ENCODE data around the gene RBBP4. TPM values are rescaled to one million over a fixed set of nuclear protein-coding genes. Genes with fewer than 3 reads are reported as not detected.
"Not testable (repeated sequence)": the region's sequence is repeated elsewhere in the genome, so short reads cannot be mapped to it uniquely, and the experiment has no call there.

The RBBP4 gene
- total RNA-seq, 4 donors from 2014 or later: 79.7 to 135 (median 109) TPM

DNA sequence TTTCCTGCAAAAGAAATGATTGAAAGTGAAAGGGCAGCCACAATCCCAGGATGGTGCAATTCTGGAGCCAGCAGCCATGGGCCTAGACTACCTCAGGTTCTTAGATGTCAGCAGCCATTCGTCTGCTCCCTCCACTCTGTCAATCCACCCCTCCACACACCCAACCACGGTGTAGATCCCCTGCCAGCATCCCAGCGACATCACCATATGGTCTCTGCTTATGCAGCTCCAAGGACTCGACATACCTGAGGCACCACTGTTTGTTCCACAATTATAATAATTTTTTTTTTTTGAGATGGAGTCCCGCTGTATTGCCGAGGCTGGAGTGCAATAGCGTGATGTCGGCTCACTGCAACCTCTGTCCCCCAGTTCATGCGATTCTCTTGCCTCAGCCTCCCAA, 45.0 kb downstream of the RBBP4 start:
- DNase-seq (ENCODE audit: low spot score in 2 of 2): no peak
- Histone ChIP-seq H3K4me3 (no peak overlapping the region), H3K27ac (no peak overlapping the region), H3K27me3 (no peaks in the 10 kb centered on the region), H3K4me1 (peaks cover 0 to 30% (median 1%) of the 10 kb centered on the region in 4 donors), H3K9me3 (no peaks in the 10 kb centered on the region), H3K36me3 (peaks cover 0 to 21% (median 0%) of the 10 kb centered on the region in 3 donors)
- TF ChIP-seq EP300 (IDR thresholded peaks at IDR 0.05) (no peak), POLR2A (IDR thresholded peaks at IDR 0.05) (no peak)
- TF ChIP-seq, protein P1, sequence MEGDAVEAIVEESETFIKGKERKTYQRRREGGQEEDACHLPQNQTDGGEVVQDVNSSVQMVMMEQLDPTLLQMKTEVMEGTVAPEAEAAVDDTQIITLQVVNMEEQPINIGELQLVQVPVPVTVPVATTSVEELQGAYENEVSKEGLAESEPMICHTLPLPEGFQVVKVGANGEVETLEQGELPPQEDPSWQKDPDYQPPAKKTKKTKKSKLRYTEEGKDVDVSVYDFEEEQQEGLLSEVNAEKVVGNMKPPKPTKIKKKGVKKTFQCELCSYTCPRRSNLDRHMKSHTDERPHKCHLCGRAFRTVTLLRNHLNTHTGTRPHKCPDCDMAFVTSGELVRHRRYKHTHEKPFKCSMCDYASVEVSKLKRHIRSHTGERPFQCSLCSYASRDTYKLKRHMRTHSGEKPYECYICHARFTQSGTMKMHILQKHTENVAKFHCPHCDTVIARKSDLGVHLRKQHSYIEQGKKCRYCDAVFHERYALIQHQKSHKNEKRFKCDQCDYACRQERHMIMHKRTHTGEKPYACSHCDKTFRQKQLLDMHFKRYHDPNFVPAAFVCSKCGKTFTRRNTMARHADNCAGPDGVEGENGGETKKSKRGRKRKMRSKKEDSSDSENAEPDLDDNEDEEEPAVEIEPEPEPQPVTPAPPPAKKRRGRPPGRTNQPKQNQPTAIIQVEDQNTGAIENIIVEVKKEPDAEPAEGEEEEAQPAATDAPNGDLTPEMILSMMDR (IDR thresholded peaks at IDR 0.05): no peak
- 86 to 89% methylated on average over 9 of the region's 9 CpGs for WGBS, 2 donors

DNA sequence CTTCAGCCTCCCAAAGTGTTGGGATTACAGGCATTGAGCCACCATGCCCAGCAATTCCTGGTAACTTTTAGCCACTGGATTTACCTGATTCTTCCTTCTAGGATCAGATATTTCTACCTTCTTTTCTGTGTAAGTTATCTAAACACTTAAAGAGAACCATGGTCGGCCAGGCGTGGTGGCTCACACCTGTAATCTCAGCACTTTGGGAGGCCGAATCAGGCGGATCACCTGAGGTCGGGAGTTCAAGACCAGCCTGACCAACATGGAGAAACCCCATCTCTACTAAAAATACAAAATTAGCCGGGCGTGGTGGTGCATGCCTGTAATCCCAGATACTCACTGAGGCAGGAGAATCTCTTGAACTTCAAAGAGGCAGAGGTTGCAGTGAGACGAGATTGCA, 46.0 kb downstream of the RBBP4 start:
- DNase-seq (ENCODE audit: low spot score in 2 of 2); H3K4me3 ChIP-seq; H3K27me3 ChIP-seq; H3K27ac ChIP-seq; H3K9me3 ChIP-seq: not testable (repeated sequence)
- Histone ChIP-seq H3K36me3 (peaks cover 0 to 20% (median 0%) of the 10 kb centered on the region in 3 donors), H3K4me1 (peaks cover 0 to 39% (median 5%) of the 10 kb centered on the region in 4 donors)
- WGBS, 2 donors: 96% methylated on average over 8 of the region's 8 CpGs

DNA sequence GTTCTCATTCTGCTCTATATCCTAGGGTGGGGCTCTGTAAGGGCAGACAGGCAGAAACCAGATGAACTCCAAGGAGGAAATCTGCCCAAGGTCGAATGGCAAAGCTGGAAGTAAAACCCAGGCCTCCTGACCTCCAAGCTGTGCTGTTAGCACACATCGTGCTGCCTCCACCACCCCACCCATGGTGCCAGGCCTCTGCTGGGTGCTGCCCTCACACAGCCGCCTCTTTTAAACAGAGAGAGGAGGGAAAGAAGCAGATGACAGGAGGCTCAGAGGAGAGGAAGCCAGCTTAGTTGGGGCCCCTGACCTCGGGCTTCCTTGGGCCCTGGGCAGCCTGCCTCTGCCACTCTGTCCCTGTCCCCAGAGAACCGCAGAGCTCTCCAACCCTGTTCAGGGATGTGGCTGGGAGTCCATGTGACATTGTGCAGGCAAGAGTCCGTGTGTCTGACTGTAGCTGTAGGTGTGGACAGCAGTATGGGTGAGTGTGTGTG, 50.5 kb downstream of the RBBP4 start:
- Histone ChIP-seq H3K4me3 (peak overlapping the region in 3 of 4 donors; percentile 42 to 62 (median 60)), H3K27me3 (no peaks in the 10 kb centered on the region), H3K9me3 (peaks cover 0 to 2% (median 0%) of the 10 kb centered on the region in 4 donors), H3K36me3 (no peaks in the 10 kb centered on the region), H3K27ac (peak overlapping the region in 3 of 4 donors; percentile 83 to 87 (median 84)), H3K4me1 (peaks cover 0 to 30% (median 12%) of the 10 kb centered on the region in 4 donors)
- TF ChIP-seq, protein P1 (IDR thresholded peaks at IDR 0.05): no peak
- no peak for DNase-seq (ENCODE audit: low spot score in 2 of 2)
- WGBS, 2 donors: 26 to 32% methylated on average over 6 of the region's 6 CpGs

DNA sequence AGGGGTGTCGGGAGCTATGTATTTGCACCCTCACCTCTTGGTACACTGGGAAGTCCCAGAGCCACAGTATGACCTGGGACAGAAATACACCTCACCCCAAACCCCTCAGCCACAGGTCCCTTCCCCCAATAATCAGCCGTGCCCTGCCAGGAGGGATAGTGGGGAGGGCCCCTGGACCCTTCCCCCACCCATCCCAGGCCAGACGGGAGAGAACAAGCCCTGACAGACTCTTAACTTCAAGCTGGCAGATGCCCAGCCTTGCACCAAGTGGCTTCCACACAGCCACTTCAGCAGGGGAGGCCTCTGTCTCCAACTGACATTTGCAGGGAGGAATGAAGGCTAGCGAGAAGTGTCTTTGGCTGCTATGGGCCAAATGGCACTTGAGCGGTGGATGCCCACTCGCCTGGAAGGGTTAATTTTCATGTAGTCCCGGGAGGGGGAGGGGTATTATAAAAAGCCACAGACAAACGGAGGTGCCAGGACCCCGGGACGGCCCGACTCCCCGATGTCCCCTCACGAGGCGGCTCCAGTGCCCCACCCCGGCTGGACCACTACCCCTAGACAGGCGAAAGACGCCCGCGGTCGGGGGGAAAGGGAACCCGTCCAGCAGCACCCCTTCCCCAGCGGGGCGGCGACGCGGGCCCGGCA, 51.1 kb downstream of the RBBP4 start:
- peaks cover 0 to 30% (median 12%) of the 10 kb centered on the region in 4 donors for H3K4me1 ChIP-seq

DNA sequence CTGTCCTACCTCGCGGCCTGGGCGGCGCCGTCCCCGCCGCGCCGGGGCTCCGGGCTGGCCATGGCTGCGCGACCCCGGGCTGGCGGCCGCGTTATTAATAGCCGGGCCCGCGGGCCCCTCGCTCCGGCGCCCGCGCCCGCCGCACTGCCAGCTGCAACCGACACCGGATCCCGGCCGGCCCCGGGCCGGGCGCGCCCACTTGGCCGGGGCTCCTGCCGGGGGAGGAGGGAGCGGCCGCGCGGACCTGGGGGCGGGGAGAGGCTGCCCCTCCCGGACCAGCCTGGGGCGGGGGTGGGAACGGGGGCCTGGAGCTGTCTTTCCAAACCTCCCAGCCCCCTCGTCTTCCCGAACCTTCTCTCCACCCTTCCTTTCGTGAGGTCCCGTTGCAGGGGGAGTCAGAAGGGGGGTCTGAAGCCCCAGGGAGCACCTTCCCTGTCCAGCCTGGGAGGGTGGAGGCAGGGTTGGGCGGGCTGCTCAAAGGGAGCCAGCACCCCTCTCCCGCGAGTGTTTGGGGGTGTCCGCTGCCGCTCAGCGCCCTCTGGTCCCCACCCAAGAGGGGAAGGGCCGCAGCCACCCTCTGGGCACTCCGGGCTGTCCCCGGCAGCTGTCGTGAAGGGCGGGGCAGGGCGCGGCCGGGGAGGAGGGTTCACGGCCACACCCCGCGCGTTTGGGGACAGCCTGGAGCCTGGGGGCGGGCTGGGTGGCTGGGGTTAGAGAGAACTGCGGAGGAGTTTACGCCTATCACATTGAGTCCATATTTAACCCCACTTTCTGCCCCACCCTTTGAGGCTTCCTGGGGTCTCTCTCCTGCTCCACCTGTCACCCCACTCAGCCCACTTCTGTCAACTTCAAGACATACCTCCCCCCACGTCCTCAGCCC, 51.8 kb downstream of the RBBP4 start, which contains the start of gene SYNC:
TSS of gene SYNC (minus strand) at position 172 of the 880 bp plus-strand sequence. CDS start at position 62, 110 bp downstream.
- Histone ChIP-seq H3K27ac (peak within 1 kb of the TSS; percentile 80 to 87 (median 84)), H3K36me3 (no peaks in the 10 kb centered on the region), H3K9me3 (peaks cover 0 to 2% (median 0%) of the 10 kb centered on the region in 4 donors), H3K4me1 (peaks cover 0 to 30% (median 12%) of the 10 kb centered on the region in 4 donors), H3K27me3 (no peaks in the 10 kb centered on the region), H3K4me3 (peak within 1 kb of the TSS; percentile 42 to 68 (median 61))
- TF ChIP-seq POLR2A (IDR thresholded peaks at IDR 0.05) (peak in 1 of 2 donors; percentile 26), EP300 (IDR thresholded peaks at IDR 0.05) (peak in 1 of 2 donors; percentile 30)
- TF ChIP-seq, protein P1 (IDR thresholded peaks at IDR 0.05): no peak
- WGBS, 2 donors: 1% methylated on average over 49 to 51 of the region's 70 CpGs
- peak; percentile 41 to 53 for DNase-seq (ENCODE audit: low spot score in 2 of 2)

More for the DNA sequence above, 51.1 kb downstream of the RBBP4 start:
- Histone ChIP-seq H3K27ac (peak overlapping the region; percentile 80 to 87 (median 84)), H3K27me3 (no peaks in the 10 kb centered on the region), H3K4me3 (peak overlapping the region; percentile 37 to 62 (median 51)), H3K9me3 (peaks cover 0 to 2% (median 0%) of the 10 kb centered on the region in 4 donors), H3K36me3 (no peaks in the 10 kb centered on the region)
- TF ChIP-seq, protein P1 (IDR thresholded peaks at IDR 0.05): no peak
- TF ChIP-seq POLR2A (IDR thresholded peaks at IDR 0.05): no peak
- TF ChIP-seq EP300 (IDR thresholded peaks at IDR 0.05): no peak
- no peak for DNase-seq (ENCODE audit: low spot score in 2 of 2)
- 7 to 15% methylated on average over 7 to 27 of the region's 27 CpGs for WGBS, 2 donors
